Measurements from ENCODE around the gene VAV2.

The VAV2 gene

GRCh38 chr9:133930682-133931485 is 61.2 kb downstream of the VAV2 start:
- in situ Hi-C loops (cut with MboI; ENCODE audit: low sequenced_read_pairs, unreplicated experiment), result no loop called here
- TF ChIP-seq CTCF (IDR thresholded peaks at IDR 0.05; ENCODE audit: borderline replicate concordance, control extremely low read depth, extremely low read depth, insufficient read depth, missing control alignments), result no peak
- DNase-seq (ENCODE audit: low spot score), result no peak

DNA sequence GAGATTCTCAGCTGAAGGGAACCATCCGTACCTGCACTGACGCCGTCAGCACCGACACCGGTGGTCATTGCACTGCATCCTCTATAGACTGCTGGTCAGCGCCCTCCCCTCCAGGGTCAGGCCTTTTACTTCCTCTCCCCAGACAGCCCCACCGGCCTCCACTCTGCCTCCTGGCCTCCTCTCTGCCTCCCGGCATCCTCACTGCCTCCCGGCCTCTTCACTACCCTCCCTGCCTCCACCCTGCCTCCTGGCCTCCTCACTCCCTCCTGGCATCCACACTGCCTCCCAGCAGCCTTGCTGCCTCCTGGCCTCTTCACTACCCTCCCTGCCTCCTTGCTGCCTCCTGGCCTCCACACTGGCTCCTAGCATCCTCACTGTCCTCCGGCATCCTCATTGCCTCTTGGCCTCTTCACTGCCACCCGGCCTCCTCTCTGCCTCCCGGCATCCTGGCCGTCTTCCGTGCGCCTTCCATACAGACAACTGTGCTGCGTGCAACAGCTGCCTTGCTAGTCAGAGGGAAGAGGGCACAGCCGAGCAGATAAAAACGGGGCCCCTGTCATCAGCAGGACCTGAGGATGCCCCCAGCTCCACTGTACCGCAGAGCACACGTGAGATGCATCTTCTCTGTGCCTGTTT is 62.0 kb downstream of the VAV2 start:
- DNase-seq (ENCODE audit: low spot score), result no peak
- in situ Hi-C loops (cut with MboI; ENCODE audit: low sequenced_read_pairs, unreplicated experiment), result no loop called here
- TF ChIP-seq CTCF (IDR thresholded peaks at IDR 0.05; ENCODE audit: borderline replicate concordance, control extremely low read depth, extremely low read depth, insufficient read depth, missing control alignments), result no peak

GRCh38 chr9:133929599-133929998 is 62.5 kb downstream of the VAV2 start:
- TF ChIP-seq CTCF (IDR thresholded peaks at IDR 0.05; ENCODE audit: borderline replicate concordance, control extremely low read depth, extremely low read depth, insufficient read depth, missing control alignments), result no peak
- in situ Hi-C loops (cut with MboI; ENCODE audit: low sequenced_read_pairs, unreplicated experiment), result no loop called here
- DNase-seq (ENCODE audit: low spot score), result no peak

DNA sequence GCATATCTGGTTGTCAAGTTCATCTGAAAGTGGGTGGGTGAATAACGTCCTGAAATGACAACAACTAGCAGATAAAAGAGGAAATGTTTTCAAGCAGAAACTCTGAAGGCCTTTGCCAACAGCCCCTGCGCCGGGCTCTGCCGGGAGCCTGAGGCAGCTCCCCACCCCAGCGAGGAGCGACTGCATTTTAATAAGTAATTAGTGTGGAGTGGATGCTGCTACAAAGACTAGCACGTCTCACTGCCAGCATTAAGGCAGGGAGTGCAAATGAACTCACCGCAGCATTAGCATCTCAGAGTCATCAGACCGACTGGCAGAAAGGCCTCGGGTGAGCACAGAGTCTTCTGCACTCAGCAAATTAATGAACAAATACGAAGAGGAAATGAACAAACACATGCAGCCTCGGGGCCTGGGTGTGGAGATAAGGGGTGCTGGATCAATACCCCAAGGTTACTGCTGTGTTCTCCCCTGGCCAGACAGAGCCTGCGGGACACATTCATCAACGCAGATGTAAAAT is 63.8 kb downstream of the VAV2 start:
- DNase-seq (ENCODE audit: low spot score), result no peak
- in situ Hi-C loops (cut with MboI; ENCODE audit: low sequenced_read_pairs, unreplicated experiment), result no loop called here
- no peak for TF ChIP-seq CTCF (IDR thresholded peaks at IDR 0.05; ENCODE audit: borderline replicate concordance, control extremely low read depth, extremely low read depth, insufficient read depth, missing control alignments)

DNA sequence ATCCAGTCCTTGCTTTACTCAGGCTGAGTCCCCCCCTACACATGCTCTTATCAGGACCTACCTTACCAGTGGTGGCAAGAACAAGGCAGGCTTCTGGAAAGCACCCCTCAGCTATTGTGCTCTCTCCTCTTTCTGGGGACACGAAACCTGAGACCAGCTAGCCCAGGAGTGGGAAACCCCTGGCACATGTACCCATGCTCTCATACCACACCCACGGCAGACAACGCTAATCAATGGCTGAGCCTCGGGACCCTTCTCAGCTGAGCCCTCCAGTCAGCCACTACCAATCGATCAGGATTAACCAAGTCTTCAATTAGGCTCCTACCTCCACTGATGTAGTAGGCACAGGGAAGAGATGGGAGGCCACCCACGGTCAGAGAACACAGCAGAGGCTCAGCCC is 65.1 kb downstream of the VAV2 start:
- no peak for TF ChIP-seq CTCF (IDR thresholded peaks at IDR 0.05; ENCODE audit: borderline replicate concordance, control extremely low read depth, extremely low read depth, insufficient read depth, missing control alignments)
- in situ Hi-C loops (cut with MboI; ENCODE audit: low sequenced_read_pairs, unreplicated experiment), result no loop called here
- DNase-seq (ENCODE audit: low spot score), result no peak

- in situ Hi-C loops (cut with MboI; ENCODE audit: low sequenced_read_pairs, unreplicated experiment), result no loop called here
- DNase-seq (ENCODE audit: low spot score), result no peak
- no peak for TF ChIP-seq CTCF (IDR thresholded peaks at IDR 0.05; ENCODE audit: borderline replicate concordance, control extremely low read depth, extremely low read depth, insufficient read depth, missing control alignments)
Measured at GRCh38 chr9:133926165-133926856, 65.8 kb downstream of the VAV2 start.

Data from GM13976 (cell line).